Glutamatergic neuron (in vitro differentiated cells): ENCODE measurements around the gene RNF113A. TPM values are rescaled to one million over a fixed set of nuclear protein-coding genes. Genes with fewer than 3 reads are reported as not detected.
A peak's percentile ranks its signal among the peaks of the same experiment; 100 is the strongest.

ENCODE experiments used
- DNase-seq: peaks from one replicate; pipeline ENCODE4 v3.0.0; 2022
- H3K27ac Mint-ChIP-seq: one replicate; pipeline ENCODE4 v1.8.0; 2020; ENCODE audit warnings: mild to moderate bottlenecking, mixed read lengths, inconsistent platforms; ENCODE audit not compliant: unreplicated experiment
- H3K27me3 Mint-ChIP-seq: one replicate; pipeline ENCODE4 v1.8.0; 2020; ENCODE audit warnings: mild to moderate bottlenecking, moderate library complexity, mixed read lengths, inconsistent platforms; ENCODE audit not compliant: unreplicated experiment
- H3K36me3 Mint-ChIP-seq: one replicate; pipeline ENCODE4 v1.8.0; 2020; ENCODE audit warnings: mild to moderate bottlenecking, mixed read lengths, inconsistent platforms; ENCODE audit not compliant: unreplicated experiment
- H3K4me1 Mint-ChIP-seq: one replicate; pipeline ENCODE4 v1.8.0; 2020; ENCODE audit warnings: mild to moderate bottlenecking, low read depth, mixed read lengths, inconsistent platforms; ENCODE audit not compliant: unreplicated experiment
- H3K4me3 Mint-ChIP-seq: one replicate; pipeline ENCODE4 v1.8.0; 2020; ENCODE audit warnings: mild to moderate bottlenecking, mixed read lengths, inconsistent platforms; ENCODE audit not compliant: unreplicated experiment
- H3K9me3 Mint-ChIP-seq: one replicate; pipeline ENCODE4 v1.8.0; 2020; ENCODE audit warnings: mild to moderate bottlenecking, moderate library complexity, mixed read lengths, inconsistent platforms; ENCODE audit not compliant: unreplicated experiment
- long read RNA-seq: library from polyadenylated mRNA; unstranded; transcript quantifications from one replicate; pipeline ENCODE4 v2.0.0, GENCODE V29; 2020; ENCODE audit not compliant: unreplicated experiment
- total RNA-seq: library from RNA; stranded (reverse); fragmentation: NEBNext Ultra II Directional; extraction: Animal tissue kit (Norgen Biotek cat#: 25700); gene quantifications from one replicate; pipeline ENCODE4 v1.2.1, GENCODE V29; 2021; ENCODE audit not compliant: unreplicated experiment
- TF ChIP-seq, protein P1 (sequence below): fragments of 200-600 bp; sonication (generic); IDR thresholded peaks from one replicate; pipeline ENCODE4 v1.5.0; 2021; ENCODE audit not compliant: partially characterized antibody, unreplicated experiment

Gene RNF113A
- total RNA-seq = 19.1 TPM
- long read RNA-seq, transcript RNF113A-201 (1 exons, 1,353 nt) = major isoform, 28 of 28 reads
- long read RNA-seq, partial matches to known transcripts = 0 of 28 reads
- long read RNA-seq, other reads (novel, unspliced or antisense) = 0 of 28 reads

DNA sequence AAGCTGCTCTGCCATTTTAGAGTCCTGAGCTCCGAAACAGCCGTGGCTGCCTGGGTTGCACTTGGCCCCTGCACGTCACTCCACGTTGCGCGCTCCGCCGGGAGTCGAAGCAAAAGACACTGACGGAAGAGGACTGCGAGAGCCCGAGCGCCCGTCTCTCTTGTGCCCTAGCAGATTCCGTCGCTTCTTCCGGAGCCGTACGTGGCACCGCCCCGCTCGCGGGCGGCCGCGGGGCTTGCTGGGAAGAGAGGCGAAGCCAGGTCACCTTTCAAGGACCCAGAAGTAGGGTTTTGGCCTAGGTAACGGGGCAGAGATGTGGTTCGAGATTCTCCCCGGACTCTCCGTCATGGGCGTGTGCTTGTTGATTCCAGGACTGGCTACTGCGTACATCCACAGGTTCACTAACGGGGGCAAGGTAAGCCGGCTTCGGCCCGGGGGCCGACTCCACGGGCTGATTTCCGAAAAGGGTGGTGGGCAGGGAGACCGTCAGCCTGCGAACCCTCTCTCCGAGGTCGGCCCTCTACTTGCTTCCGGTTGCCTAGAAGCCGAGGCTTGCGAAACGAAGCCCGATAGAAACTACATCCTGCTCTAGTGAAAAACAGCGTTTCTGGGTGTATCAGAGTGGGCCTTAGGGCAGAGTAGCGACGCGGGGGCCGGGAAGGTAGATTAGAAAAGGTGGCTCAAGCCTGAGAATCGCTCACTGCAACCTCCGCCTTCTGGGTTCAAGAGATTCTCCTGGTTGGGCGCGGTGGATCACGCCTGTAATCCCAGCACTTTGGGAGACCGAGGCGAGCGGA lies at the start of gene RNF113A, which contains the start of gene NDUFA1:
RNF113A (minus strand) TSS at position 135 of the 797 bp plus-strand sequence; CDS start at position 15, 120 bp downstream.
NDUFA1 (plus strand) TSS at position 234 of the 797 bp plus-strand sequence; CDS start at position 314, 80 bp downstream.
- Mint-ChIP-seq H3K9me3 (peaks cover 9% of the 10 kb centered on the region), H3K4me3 (peak within 1 kb of the TSS; percentile 99), H3K36me3 (no peaks in the 10 kb centered on the region), H3K27me3 (peaks cover 5% of the 10 kb centered on the region), H3K4me1 (peaks cover 3% of the 10 kb centered on the region), H3K27ac (peak within 1 kb of the TSS; percentile 99)
- TF ChIP-seq, protein P1, sequence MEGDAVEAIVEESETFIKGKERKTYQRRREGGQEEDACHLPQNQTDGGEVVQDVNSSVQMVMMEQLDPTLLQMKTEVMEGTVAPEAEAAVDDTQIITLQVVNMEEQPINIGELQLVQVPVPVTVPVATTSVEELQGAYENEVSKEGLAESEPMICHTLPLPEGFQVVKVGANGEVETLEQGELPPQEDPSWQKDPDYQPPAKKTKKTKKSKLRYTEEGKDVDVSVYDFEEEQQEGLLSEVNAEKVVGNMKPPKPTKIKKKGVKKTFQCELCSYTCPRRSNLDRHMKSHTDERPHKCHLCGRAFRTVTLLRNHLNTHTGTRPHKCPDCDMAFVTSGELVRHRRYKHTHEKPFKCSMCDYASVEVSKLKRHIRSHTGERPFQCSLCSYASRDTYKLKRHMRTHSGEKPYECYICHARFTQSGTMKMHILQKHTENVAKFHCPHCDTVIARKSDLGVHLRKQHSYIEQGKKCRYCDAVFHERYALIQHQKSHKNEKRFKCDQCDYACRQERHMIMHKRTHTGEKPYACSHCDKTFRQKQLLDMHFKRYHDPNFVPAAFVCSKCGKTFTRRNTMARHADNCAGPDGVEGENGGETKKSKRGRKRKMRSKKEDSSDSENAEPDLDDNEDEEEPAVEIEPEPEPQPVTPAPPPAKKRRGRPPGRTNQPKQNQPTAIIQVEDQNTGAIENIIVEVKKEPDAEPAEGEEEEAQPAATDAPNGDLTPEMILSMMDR = no peak
- peak; percentile 80 for DNase-seq

DNA sequence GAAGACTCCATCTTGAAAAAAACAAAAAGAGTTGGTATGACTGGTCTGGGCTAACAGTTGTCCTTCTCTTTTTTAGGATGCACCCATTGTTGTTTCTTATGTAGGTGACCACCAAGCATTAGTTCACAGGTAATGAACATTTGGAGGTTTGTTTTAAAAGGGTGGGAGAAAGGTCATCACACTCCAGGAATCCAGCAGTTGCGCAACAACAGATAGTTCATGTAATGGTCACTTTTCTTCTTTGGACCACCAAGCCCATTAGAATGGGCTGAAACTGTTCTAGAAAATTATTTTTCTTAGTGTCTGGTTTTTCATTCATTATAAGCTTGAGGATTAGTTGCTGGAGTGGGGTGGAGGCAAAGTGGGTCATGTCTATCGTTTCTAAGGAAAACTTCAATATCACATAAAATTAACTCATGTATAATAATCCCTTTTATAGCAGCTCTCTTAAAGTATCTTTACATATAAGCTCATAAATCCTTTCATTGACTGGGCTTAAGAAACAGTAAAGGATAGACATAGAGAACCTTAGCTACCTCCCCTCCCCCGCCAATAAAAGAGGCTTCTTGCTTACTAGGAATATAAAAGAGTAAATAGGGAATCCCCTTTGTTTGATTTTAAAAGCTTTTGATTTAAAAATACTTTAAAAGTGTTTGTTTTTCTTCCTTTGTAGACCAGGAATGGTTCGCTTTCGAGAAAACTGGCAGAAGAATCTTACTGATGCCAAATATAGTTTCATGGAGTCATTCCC lies 48.5 kb upstream of the RNF113A start:
- Mint-ChIP-seq H3K36me3 (no peaks in the 10 kb centered on the region), H3K27ac (no peak overlapping the region), H3K27me3 (no peaks in the 10 kb centered on the region), H3K9me3 (no peaks in the 10 kb centered on the region), H3K4me1 (peaks cover 3% of the 10 kb centered on the region), H3K4me3 (no peak overlapping the region)
- TF ChIP-seq, protein P1 = no peak
- DNase-seq = no peak

DNA sequence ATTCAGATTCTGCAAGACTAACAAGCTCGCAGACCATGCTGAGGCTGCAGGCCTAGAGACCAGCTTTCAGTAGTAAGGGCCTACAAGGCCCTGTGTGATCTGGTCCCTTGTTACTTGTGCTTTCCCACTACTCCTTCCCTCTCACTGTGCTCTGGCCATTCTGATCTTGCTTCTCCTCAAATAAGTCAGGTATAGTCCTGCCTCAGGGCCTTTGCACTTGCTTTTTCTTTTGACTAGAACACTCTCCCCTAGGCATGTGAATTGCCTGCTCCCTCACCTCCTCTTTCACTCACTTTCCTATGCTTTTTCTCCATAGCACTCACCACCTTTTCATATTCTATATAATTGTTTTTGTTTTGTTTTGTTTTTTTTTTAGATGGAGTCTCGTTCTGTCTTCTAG lies 46.3 kb upstream of the RNF113A start:
- H3K27ac Mint-ChIP-seq = no peak overlapping the region
- TF ChIP-seq, protein P1 = no peak
- no peak overlapping the region for H3K4me3 Mint-ChIP-seq
- DNase-seq = no peak
- H3K36me3 Mint-ChIP-seq = no peaks in the 10 kb centered on the region
- H3K9me3 Mint-ChIP-seq = no peaks in the 10 kb centered on the region
- peaks cover 3% of the 10 kb centered on the region for H3K4me1 Mint-ChIP-seq
- no peaks in the 10 kb centered on the region for H3K27me3 Mint-ChIP-seq

DNA sequence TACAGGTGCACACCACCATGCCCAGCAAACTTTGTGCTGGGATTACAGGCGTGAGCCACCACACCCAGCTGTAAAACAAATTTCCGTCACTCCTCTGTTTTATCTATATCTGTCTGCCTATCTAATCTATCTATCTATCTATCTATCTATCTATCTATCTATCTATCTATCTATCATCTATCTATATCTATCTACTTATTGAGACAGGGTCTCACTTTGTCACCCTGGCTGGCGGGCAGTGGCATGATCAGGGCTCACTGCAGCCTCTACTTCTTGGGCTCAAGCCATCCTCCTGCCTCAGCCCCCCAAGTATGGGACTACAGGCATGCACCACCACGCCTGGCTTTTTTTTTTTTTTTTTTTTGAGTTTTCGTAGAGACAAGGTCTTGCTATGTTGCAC lies 44.8 kb upstream of the RNF113A start:
- no peak overlapping the region for H3K4me3 Mint-ChIP-seq
- H3K9me3 Mint-ChIP-seq = no peaks in the 10 kb centered on the region
- H3K36me3 Mint-ChIP-seq = no peaks in the 10 kb centered on the region
- TF ChIP-seq, protein P1 = no peak
- H3K27me3 Mint-ChIP-seq = no peaks in the 10 kb centered on the region
- no peak for DNase-seq
- H3K27ac Mint-ChIP-seq = no peak overlapping the region
- peaks cover 3% of the 10 kb centered on the region for H3K4me1 Mint-ChIP-seq
